Right forelimb (tissue), 1 donor: ENCODE results near the gene MCRIP1.

ENCODE experiments used
- DNase-seq: peaks from one replicate; pipeline ENCODE4 v3.0.0-alpha.2; 2018

MCRIP1 gene

DNA sequence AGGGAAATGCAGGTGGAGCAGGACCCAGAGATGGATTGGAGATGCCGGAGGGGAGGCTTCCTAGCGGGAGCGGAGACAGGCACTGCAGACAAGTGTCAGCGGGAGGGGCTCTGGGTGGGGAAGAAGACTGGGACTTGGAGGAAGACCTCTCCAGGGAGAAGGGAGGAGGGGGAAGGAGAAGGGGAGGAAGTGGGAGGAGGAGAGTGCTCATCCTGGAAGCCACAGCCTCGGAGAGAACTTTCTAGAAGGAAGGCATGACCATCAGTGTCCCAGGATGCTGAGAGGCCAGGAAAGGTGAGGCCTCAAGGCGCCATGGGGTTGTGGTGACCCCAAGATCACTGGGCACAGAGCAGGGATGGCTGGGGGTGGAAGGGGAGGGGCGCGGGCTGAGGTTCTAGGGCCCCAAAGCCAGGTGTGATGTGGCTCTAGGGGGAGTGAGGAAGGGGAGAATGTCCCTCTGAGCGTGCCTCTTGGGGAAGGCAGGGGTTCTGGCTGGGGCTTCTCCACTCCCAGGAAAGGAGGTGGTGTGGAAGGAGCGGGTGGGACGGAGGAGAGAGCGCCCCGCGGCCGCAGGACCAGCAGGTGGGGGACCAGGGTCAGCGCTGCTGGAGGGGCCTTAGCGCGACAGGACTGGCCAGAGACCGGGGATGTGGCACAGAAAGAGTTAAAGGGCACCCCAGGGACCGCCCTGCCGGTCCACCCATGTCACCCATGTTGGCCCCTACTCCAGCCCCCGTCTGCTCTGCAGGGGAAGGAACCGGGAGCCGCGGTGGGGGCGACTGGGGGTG, 30.0 kb downstream of the MCRIP1 start:
- no peak for DNase-seq

DNA sequence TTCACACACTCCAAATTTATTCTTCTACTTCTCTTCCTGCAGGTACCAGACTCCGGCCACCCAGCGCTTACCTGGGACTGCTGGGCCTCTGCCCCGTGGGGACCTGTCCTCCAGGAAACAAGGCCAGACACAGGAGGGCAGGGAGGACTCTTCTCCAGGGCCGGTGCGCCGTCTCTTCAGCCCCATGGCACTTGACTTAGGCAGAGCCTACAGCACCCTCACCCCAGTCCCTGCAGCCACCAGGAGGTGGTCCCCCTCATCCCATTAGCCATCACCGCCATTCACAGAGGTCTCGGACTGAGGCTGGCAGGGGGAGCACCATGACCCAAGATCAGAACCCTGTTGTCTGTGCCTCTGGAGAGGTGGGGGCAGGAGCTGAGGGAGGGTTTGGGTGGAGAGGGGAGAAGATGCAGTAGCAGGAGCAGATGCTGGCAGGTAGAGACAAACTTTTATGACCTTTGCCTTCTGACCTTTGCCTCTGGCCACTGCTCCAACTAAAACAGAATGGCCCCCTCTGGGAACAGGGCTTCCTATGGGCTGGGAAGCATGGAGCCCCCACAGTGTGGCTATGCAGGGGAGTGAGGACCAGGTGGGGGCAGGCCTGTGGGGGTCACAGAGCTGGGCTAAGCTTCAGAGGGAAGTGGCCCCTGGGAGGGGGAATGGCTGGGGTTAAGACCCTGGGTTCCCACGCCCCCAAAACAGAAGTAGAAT, 30.9 kb downstream of the MCRIP1 start:
- DNase-seq = no peak

DNA sequence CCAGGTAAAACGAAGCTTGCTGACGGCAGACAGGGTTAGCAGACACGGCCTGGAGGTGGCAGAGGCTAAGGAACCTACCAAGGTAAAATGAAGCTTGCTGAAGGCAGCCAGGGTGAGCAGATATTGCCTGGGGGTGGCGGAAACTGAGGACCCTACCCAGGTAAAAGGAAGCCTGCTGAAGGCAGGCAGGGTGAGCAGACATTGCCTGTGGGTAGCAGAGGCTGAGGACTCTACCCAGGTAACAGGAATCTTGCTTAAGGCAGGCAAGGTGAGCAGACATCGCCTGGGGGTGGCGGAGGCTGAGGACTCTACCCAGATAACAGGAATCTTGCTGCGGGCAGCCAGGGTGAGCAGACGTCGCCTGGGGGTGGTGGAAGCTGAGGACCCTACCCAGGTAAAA, 31.8 kb downstream of the MCRIP1 start:
- DNase-seq = no peak

DNA sequence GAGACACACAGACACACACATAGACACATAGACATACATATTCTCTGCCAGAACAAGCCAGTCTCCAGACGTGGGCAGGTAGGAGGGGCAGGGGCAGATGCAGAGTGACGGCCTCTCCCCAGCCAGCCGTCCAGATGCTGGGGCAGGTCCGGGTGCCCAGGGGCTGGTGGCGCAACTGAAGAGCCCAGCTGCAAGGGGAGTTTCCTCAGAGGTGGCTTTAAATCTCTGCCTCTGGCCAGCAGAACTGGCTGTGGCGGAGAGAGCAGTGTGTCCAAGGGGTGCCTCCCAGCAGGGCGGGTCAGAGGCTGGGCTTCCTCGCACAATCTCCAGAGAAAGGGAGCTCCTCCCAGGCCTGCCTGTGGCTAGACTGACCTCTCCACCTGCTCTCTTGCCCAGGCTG, 38.6 kb downstream of the MCRIP1 start:
- DNase-seq = no peak

DNA sequence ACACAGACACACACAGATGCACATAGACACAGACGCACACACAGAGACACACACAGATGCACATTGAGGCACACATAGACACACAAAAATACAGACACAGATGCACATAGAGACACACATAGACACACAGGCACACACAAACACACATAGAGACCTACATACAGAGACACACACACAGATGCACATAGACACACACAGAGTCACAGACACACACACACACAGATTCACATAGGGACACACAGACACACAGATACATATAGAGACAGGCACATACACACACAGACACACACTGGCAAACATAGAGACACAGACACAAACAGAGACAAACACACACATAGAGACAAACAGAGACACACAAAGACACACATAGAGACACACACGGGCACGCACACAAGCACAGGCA, 39.0 kb downstream of the MCRIP1 start:
- no peak for DNase-seq

DNA sequence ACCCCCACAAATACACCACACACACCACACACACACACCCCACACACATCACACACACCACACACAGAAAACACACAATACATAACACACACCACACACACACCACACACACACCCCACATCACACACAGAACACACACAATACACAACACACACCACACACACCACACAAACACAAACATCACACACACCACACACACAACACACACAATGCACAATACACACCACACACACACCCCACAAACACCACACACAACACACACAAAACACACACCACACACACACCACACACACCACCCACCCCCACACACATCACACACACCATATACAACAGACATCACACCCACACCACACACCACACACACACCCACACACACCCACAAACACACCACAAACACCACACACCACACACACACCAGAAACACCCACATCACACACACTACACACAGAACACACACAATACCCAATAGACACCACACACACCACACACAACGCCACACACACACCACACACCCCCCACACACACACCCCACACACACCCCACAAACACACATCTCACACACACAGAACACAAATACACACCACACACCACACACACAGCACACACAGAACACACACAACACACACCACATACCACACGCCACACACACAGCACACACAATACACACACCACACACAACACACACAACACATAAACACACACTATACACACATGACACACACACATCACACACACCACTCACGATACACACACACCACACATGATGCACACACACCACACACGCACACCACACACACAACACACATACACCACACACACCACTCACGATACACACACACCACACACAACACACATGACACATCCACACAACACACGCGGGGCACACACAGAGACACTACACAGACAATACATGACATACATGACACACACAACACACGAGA, 40.1 kb downstream of the MCRIP1 start:
- DNase-seq = no peak
